Fibroblast of villous mesenchyme (primary cell): Measurements from ENCODE around the gene GNG3. TPM values are rescaled to one million over a fixed set of nuclear protein-coding genes. Genes with fewer than 3 reads are reported as not detected.

Experiments used
- DNase-seq: peaks from one replicate; pipeline ENCODE4 v3.0.0-alpha.2; 2010; ENCODE audit warnings: low read depth
- H3K4me3 ChIP-seq: 2 replicates; pipeline ENCODE4 v1.5.1; 2011; ENCODE audit warnings: low read depth, mild to moderate bottlenecking, low read length
- small RNA-seq: library from RNA; depleted of rRNA; stranded (forward); fragments of <200 nt; gene quantifications from one replicate; pipeline ENCODE3, GENCODE V24; 2012
- total RNA-seq: library from RNA; depleted of rRNA; stranded (reverse); fragments of >200 nt; gene quantifications from 2 replicates; pipeline ENCODE4 v1.2.3, GENCODE V29; 2012
- TF ChIP-seq, protein P1 (sequence below): IDR thresholded peaks from 2 replicates; pipeline ENCODE4 v1.5.1; 2012; ENCODE audit warnings: low read depth, mild to moderate bottlenecking, low read length; ENCODE audit not compliant: insufficient read depth

GNG3 gene
- total RNA-seq, 1 donor = not detected

DNA sequence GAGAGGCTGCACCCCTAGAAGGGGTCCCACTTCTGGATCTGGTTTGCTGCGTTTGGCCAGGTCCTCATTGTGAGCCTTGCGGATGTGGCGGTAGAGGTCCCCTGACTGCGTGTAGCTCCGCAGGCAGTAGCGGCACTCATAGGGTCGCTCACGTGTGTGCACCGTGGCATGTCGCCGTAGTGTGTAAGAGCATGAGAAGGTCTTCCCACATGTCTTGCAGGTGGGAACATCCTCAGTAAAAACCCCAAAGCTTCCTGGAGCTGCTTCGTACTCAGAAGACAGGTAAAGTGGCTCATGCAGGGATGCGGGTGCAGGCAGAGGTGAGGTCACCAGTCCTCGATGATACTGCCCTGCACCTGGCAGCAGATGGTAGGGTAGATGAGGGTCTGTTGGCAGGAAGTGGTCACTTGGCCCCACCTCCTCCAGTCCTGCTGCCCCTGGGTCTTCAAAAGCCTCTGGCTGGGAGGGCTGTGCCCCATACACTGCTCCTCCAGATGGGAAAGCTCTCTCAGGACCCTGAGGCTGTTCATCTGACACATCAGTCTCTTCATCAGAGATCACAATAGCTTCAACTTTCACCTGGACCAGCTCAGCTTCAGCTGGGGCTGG, 44.8 kb downstream of the GNG3 start:
- no peak overlapping the region for H3K4me3 ChIP-seq
- no peak for DNase-seq
- TF ChIP-seq, protein P1, sequence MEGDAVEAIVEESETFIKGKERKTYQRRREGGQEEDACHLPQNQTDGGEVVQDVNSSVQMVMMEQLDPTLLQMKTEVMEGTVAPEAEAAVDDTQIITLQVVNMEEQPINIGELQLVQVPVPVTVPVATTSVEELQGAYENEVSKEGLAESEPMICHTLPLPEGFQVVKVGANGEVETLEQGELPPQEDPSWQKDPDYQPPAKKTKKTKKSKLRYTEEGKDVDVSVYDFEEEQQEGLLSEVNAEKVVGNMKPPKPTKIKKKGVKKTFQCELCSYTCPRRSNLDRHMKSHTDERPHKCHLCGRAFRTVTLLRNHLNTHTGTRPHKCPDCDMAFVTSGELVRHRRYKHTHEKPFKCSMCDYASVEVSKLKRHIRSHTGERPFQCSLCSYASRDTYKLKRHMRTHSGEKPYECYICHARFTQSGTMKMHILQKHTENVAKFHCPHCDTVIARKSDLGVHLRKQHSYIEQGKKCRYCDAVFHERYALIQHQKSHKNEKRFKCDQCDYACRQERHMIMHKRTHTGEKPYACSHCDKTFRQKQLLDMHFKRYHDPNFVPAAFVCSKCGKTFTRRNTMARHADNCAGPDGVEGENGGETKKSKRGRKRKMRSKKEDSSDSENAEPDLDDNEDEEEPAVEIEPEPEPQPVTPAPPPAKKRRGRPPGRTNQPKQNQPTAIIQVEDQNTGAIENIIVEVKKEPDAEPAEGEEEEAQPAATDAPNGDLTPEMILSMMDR = no peak

DNA sequence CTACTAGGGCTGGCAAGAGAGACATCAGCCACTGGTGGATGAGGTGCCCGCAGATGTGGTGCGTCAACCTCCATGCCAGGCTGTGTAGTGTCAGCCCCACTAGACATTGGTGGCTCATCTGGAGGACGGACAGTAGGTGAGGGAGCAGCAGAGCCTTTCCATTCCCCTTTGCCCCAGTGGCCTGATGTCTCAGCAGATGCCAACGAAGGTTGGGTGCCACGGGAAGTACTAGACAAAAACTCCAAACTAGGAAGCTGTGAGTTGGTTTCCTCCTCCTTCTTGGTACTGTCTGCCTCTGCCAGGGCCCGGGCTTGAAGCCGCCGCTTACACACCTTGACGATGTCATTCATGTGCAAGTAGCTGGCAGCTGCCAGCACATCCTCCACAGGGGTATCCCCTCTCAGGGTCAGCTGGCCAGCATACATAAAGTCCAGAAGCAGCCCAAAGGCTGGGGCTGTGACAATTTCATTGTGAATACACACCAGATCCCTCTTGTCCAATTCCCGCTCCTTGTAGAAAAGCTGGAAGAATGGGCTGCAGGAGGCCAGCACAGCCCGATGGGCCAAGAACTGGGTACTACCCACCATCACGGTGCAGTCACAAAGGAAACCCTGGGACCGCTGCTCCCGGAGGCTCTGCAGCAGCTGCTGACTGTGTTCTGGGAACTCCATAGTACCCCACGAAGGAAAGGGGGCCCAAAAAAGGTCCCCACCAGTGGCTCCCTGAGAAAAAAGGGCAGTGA, 45.7 kb downstream of the GNG3 start:
- TF ChIP-seq, protein P1 = no peak
- peak overlapping the region; percentile 97 for H3K4me3 ChIP-seq
- DNase-seq = no peak

DNA sequence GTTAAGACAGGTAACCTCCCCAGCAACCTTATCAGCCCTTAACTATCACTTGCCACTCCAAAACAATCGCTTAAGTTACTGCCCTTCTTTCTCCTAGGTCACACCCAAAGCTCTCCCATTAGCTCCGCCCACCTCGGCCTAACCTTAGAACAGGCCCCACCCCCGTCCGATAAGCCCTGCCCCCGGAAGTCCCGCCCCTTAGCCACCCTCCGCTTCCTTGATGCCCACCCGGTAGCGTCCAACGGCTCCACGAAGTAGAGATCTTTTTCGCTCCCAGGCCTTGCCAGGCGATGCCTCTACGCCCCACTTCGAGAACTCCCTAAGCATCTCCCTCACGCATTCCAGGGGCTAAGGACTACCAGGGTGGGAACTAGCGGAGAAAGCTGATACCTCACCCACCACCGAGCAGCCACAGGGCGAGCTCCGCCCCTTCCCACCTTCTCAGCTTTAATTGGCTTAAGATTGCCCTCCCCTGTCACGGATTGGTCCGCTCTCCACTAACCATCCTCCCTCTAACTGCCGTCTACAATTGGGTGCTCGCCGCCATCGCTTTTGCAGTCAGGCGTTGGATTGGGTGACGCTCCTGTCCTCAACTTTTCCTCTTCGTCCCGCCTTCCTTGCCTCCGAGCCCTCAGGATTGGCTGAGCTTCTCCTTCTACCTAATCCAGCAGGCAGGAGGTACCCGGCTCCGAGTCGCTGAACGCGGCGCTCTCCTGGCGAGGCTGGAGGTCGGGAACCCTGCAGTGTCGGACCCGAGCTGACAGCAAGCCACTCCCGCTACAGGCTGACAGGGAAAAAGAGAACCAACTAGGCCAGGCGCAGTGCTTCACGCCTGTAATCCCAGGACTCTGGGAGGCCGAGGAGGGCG, 46.5 kb downstream of the GNG3 start, which contains the start of gene ZBTB3:
Gene ZBTB3 (minus strand): TSS at position 425 of the 868 bp plus-strand sequence. CDS start 496 bp downstream, outside the sequence.
- peak; percentile 99 for DNase-seq
- TF ChIP-seq, protein P1 = no peak

DNA sequence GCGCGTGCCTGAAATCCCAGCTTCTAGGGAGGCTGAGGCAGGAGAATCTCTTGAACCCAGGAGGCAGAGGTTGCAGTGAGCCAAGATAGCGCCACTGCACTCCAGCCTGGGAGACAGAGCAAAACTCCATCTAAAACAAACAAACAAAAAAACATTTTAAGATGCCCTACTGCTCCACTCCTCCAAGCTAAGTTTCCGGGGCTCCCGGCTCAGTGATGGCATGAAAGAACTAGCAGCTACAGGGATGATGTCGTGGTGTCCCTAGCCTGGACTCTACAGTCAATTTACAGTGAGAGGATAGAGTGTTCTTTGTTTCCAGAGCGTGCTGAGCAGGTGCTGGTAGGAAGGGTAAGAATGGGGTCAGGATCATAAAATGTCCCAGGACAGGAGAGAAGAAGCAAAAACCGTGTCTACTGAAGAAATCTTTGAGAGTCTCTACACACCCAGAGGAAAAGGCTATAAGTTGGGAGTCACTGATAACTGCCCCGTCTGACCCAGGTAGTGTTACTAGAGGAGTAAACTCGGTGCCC, 47.7 kb downstream of the GNG3 start:
- TF ChIP-seq, protein P1 = no peak
- no peak overlapping the region for H3K4me3 ChIP-seq
- no peak for DNase-seq

More for the DNA sequence above, 46.5 kb downstream of the GNG3 start, which contains the start of gene ZBTB3:
- H3K4me3 ChIP-seq = peak within 1 kb of the TSS; percentile 97

DNA sequence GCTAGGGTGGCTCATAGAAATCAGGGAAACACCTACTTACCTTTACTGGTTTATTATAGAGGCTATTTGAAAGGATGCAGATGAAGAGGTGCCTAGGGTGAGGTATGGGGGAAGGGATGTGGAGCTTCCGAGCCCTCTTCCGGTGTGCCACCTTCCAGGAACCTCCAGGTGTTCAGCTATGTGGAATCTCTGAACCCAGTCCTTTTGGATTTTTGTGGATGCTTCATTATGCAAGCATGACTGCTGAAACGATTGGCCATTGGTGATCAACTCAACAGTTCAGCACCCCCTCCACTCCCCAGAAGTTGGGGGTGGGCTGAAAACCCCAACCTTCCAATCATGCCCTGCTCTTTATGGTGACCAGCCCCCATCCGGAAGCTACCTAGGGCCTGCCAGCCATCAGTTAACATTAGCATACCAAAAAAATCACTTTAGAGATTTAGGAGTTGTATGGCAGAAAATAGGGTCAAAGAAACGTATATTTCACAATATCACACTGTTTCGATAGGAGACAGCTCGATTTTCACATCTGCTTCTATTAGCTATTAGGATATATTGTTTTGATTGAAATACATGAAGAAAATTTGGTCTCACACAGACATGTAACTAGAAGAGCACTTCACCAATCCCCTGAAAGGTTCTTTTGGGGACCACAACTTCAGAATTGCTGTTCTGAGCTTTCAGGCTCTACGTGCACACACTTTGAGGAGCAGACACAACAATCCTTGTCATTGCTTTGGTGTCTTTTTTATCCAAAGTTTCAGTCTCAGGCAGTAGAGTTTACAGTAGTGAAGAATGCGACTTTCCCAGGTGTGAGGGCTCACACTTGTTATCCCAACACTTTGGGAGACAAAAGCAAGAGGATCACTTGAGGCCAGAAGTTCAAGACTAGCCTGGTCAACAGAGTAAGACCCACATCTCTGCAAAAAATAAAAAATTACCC, 50.6 kb downstream of the GNG3 start:
- H3K4me3 ChIP-seq = no peak overlapping the region
- DNase-seq = no peak
- TF ChIP-seq, protein P1 = no peak

Small RNA genes within 50 kb of the gene (small RNA-seq; reads per million reads assigned to genes)
- not detected for gene SNORA57

Other genes starting within 250 kb of the GNG3 start
- 474 and 514 TPM in 2 replicates for gene AHNAK, start 160.9 kb upstream of the GNG3 start, total RNA-seq
- 876 and 1,014 TPM in 2 replicates for gene EEF1G, start 133.8 kb upstream of the GNG3 start, total RNA-seq
- gene TUT1, start 116.2 kb upstream of the GNG3 start, total RNA-seq = 4.3 and 5.2 TPM in 2 replicates
- gene MTA2, start 105.8 kb upstream of the GNG3 start, total RNA-seq = 145 and 197 TPM in 2 replicates
- gene EML3, start 94.9 kb upstream of the GNG3 start, total RNA-seq = 15.5 and 21.6 TPM in 2 replicates
- 2.9 and 3.0 TPM in 2 replicates for gene ROM1, start 94.4 kb upstream of the GNG3 start, total RNA-seq
- 35.4 and 36.3 TPM in 2 replicates for gene B3GAT3, start 85.7 kb upstream of the GNG3 start, total RNA-seq
- 178 and 211 TPM in 2 replicates for gene GANAB, start 61.1 kb upstream of the GNG3 start, total RNA-seq
- 20.7 and 21.6 TPM in 2 replicates for gene INTS5, start 54.4 kb upstream of the GNG3 start, total RNA-seq
- gene C11orf98, start 42.5 kb upstream of the GNG3 start, total RNA-seq = 23.7 and 27.7 TPM in 2 replicates
- gene CSKMT, start 42.4 kb upstream of the GNG3 start, total RNA-seq = 4.5 and 7.8 TPM in 2 replicates
- 6.5 and 10.0 TPM in 2 replicates for gene UQCC3, start 36.0 kb upstream of the GNG3 start, total RNA-seq
- gene LBHD1, start 35.4 kb upstream of the GNG3 start, total RNA-seq = 4.3 and 7.4 TPM in 2 replicates
- 52.7 and 108 TPM in 2 replicates for gene UBXN1, start 28.6 kb upstream of the GNG3 start, total RNA-seq
- 6.9 and 15.5 TPM in 2 replicates for gene LRRN4CL, start 18.1 kb upstream of the GNG3 start, total RNA-seq
- gene BSCL2, start 252 bp upstream of the GNG3 start, total RNA-seq = 53.5 and 59.3 TPM in 2 replicates
- 15.5 and 17.3 TPM in 2 replicates for gene HNRNPUL2, start 19.8 kb downstream of the GNG3 start, total RNA-seq
- 28.0 and 36.7 TPM in 2 replicates for gene TTC9C, start 20.8 kb downstream of the GNG3 start, total RNA-seq
- 12.9 and 13.4 TPM in 2 replicates for gene ZBTB3, start 46.5 kb downstream of the GNG3 start, total RNA-seq
- gene POLR2G, start 53.9 kb downstream of the GNG3 start, total RNA-seq = 45.8 and 55.7 TPM in 2 replicates
- 16.8 and 22.2 TPM in 2 replicates for gene TAF6L, start 63.7 kb downstream of the GNG3 start, total RNA-seq
- 38.0 and 45.8 TPM in 2 replicates for gene TMEM179B, start 79.7 kb downstream of the GNG3 start, total RNA-seq
- gene TMEM223, start 84.3 kb downstream of the GNG3 start, total RNA-seq = 14.5 and 14.7 TPM in 2 replicates
- gene NXF1, start 97.8 kb downstream of the GNG3 start, total RNA-seq = 28.3 and 33.2 TPM in 2 replicates
- gene STX5, start 124.4 kb downstream of the GNG3 start, total RNA-seq = 35.1 and 47.5 TPM in 2 replicates
- gene TEX54, start 125.2 kb downstream of the GNG3 start, total RNA-seq = not detected in 2 replicates
- 36.1 and 39.7 TPM in 2 replicates for gene WDR74, start 131.9 kb downstream of the GNG3 start, total RNA-seq
- gene SLC3A2, start 173.2 kb downstream of the GNG3 start, total RNA-seq = 117 and 190 TPM in 2 replicates
- not detected in 2 replicates for gene CHRM1, start 213.7 kb downstream of the GNG3 start, total RNA-seq